Fibroblast of skin of scalp (primary cell): ENCODE data around the gene S100B. TPM values are rescaled to one million over a fixed set of nuclear protein-coding genes. Genes with fewer than 3 reads are reported as not detected.
"Not testable (repeated sequence)": the region's sequence is repeated elsewhere in the genome, so short reads cannot be mapped to it uniquely, and the experiment has no call there.

ENCODE experiments used
- DNase-seq: peaks from one replicate; pipeline ENCODE4 v3.0.0-alpha.2; 2013
- polyA plus RNA-seq, 2 experiments: library from polyadenylated mRNA; unstranded; fragments of 120-200 nt; gene quantifications; one replicate each; pipeline ENCODE4 v1.2.1, GENCODE V29; 2013; ENCODE audit not compliant: insufficient read length in 2 of 2

The S100B gene
- not detected for polyA plus RNA-seq (2013, experiment 1 of 2; ENCODE audit: insufficient read length)
- 1.4 TPM for polyA plus RNA-seq (2013, experiment 2 of 2; ENCODE audit: insufficient read length)

- DNase-seq: no peak
Measured at GRCh38 chr21:46604975-46605766, at the start of gene S100B. Gene S100B, minus strand, starts transcription at chr21:46605082. Its CDS starts 2,667 bp downstream, at chr21:46602415.

GRCh38 chr21:46651121-46651520, 46.2 kb upstream of the S100B start:
- DNase-seq: no peak

GRCh38 chr21:46650476-46651098, 45.7 kb upstream of the S100B start:
- no peak for DNase-seq

GRCh38 chr21:46649356-46649755, 44.5 kb upstream of the S100B start:
- DNase-seq: no peak

GRCh38 chr21:46648539-46648938, 43.7 kb upstream of the S100B start:
- DNase-seq: no peak

- no peak for DNase-seq
Measured at GRCh38 chr21:46646541-46647154, 41.8 kb upstream of the S100B start.

GRCh38 chr21:46645840-46646239, 41.0 kb upstream of the S100B start:
- DNase-seq: no peak

- no peak for DNase-seq
Measured at GRCh38 chr21:46643379-46644177, 38.7 kb upstream of the S100B start.

- no peak for DNase-seq
Measured at GRCh38 chr21:46641656-46642055, 36.8 kb upstream of the S100B start.

- DNase-seq: peak; percentile 27
Measured at GRCh38 chr21:46639489-46640386, 34.9 kb upstream of the S100B start.

GRCh38 chr21:46637952-46638746, 33.3 kb upstream of the S100B start:
- no peak for DNase-seq

GRCh38 chr21:46636550-46637285, 31.8 kb upstream of the S100B start:
- no peak for DNase-seq

- DNase-seq: no peak
Measured at GRCh38 chr21:46636181-46636512, 31.3 kb upstream of the S100B start.

- DNase-seq: peak; percentile 97
Measured at GRCh38 chr21:46635324-46636180, 30.7 kb upstream of the S100B start, which contains the start of gene PRMT2. Gene PRMT2, plus strand, starts transcription at chr21:46635674. Its CDS starts 1,278 bp downstream, at chr21:46636952.

- peak; percentile 93 for DNase-seq
Measured at GRCh38 chr21:46634966-46635323, 30.1 kb upstream of the S100B start.

GRCh38 chr21:46634427-46634826, 29.5 kb upstream of the S100B start:
- no peak for DNase-seq

GRCh38 chr21:46633566-46633965, 28.7 kb upstream of the S100B start:
- DNase-seq: no peak

GRCh38 chr21:46630915-46631314, 26.0 kb upstream of the S100B start:
- DNase-seq: not testable (repeated sequence)

- DNase-seq: no peak
Measured at GRCh38 chr21:46628868-46629267, 24.0 kb upstream of the S100B start.
